ENCODE data around the gene FTO. TPM values are rescaled to one million over a fixed set of nuclear protein-coding genes. Genes with fewer than 3 reads are reported as not detected.

The FTO gene
- total RNA-seq, 2 experiments from 2014 or later = 48.6 to 53.2 TPM

DNA sequence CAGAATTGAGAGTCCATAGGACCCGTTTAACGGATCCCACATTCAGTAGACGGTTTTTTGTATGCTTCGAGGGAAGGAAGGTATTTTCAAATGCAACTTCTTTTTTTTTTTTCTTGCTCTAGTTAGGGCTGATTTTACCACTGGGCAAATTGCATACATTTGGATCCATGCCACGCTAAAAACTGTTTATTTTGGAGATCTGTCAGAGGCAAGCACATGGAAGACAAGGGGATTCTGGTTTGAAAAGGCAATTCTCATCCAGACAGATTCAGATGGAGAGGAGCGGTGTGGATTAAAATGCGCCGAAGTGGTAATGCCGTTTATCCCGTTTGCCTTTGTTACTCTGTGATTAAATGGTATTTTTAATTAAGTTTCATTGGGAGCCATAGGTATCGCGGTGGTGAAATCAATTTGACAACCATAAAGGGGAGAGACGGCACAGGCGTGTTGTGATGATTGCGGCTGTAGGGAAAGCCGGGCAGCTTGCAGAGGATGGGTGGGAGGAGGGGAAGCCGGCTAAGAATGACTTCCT, 412.2 kb downstream of the FTO start:
- H3K27me3 Mint-ChIP-seq = no peaks in the 10 kb centered on the region
- ChIA-PET POLR2A (no interaction called here), CTCF (interaction anchor here (2.0 kb wide), 1 partner anchor 13 kb away, joined by 5 read pairs; no protein-coding TSS in a partner anchor)

DNA sequence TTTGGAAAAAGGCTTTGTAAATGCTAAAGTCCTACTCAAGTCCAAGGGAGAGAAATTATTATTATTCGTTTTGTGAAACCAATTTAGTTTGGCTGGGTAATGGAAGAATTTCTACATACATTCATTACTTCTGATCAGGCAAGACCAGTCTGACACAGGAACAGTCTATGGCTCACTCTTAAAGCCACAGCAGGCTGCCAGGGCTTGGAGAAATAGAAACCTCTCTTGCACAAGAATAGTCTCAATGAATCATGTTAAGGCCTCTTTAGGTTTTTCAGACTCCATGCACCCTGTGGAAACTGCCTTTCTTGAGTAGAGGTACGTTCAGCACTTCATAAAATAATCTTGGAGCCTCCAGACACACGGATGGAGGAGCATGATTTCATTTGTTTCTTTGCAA, 414.9 kb downstream of the FTO start:
- H3K27ac Mint-ChIP-seq = no peak overlapping the region
- ATAC-seq = no peak
- no peak overlapping the region for H3K4me3 Mint-ChIP-seq
- intact Hi-C loops (cut with micrococcal nuclease) = no loop called here
- ChIA-PET CTCF (no interaction called here), POLR2A (no interaction called here)
- TF ChIP-seq, protein P1, sequence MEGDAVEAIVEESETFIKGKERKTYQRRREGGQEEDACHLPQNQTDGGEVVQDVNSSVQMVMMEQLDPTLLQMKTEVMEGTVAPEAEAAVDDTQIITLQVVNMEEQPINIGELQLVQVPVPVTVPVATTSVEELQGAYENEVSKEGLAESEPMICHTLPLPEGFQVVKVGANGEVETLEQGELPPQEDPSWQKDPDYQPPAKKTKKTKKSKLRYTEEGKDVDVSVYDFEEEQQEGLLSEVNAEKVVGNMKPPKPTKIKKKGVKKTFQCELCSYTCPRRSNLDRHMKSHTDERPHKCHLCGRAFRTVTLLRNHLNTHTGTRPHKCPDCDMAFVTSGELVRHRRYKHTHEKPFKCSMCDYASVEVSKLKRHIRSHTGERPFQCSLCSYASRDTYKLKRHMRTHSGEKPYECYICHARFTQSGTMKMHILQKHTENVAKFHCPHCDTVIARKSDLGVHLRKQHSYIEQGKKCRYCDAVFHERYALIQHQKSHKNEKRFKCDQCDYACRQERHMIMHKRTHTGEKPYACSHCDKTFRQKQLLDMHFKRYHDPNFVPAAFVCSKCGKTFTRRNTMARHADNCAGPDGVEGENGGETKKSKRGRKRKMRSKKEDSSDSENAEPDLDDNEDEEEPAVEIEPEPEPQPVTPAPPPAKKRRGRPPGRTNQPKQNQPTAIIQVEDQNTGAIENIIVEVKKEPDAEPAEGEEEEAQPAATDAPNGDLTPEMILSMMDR (IDR thresholded peaks at IDR 0.05) = no peak
- DNase-seq = no peak
- H3K36me3 Mint-ChIP-seq (ENCODE audit: low read depth) = peaks cover 20% of the 10 kb centered on the region
- H3K27me3 Mint-ChIP-seq = no peaks in the 10 kb centered on the region
- no peaks in the 10 kb centered on the region for H3K9me3 Mint-ChIP-seq
- no peaks in the 10 kb centered on the region for H3K4me1 Mint-ChIP-seq (ENCODE audit: low read depth)

More for the DNA sequence above, 412.2 kb downstream of the FTO start:
- DNase-seq (no peak), ATAC-seq (no peak)
- Mint-ChIP-seq H3K27ac (no peak overlapping the region), H3K4me1 (ENCODE audit: low read depth) (no peaks in the 10 kb centered on the region), H3K9me3 (no peaks in the 10 kb centered on the region), H3K4me3 (no peak overlapping the region), H3K36me3 (ENCODE audit: low read depth) (peaks cover 30% of the 10 kb centered on the region)
- TF ChIP-seq, protein P1 (IDR thresholded peaks at IDR 0.05) = no peak
- intact Hi-C loops (cut with micrococcal nuclease) = no loop called here

DNA sequence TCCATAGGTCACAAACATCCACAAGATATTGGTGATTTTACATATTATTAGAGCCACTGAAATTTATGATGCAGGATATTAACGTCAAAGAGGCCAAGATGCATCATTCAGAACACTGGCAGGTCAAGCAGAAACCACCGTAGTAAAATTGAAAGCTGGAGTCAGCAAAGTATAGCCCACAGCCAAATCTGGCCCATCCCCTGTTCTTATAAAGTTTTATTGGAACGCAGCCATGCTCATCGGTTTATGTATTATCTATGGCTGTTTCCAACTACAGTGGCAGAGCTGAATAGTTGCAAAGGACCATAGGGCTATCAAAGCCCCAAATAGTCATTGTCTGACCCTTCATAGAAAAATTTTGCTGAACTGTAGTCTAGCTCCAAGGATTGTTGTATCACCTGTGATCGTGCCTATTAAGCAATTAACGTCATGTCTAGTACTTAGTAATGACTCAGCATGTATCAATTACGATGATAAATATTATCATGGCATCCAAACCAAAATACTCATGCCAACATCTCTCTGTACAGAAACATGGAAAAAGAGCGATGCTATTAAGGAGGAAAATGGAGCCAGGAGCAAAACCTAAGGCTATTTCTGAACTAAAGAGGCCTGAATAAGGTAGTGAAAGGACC, 417.0 kb downstream of the FTO start:
- TF ChIP-seq, protein P1 (IDR thresholded peaks at IDR 0.05) = no peak
- CTCF ChIA-PET = no interaction called here
- ATAC-seq = no peak
- no peaks in the 10 kb centered on the region for H3K27me3 Mint-ChIP-seq
- no peak overlapping the region for H3K4me3 Mint-ChIP-seq
- H3K27ac Mint-ChIP-seq = no peak overlapping the region
- H3K36me3 Mint-ChIP-seq (ENCODE audit: low read depth) = peaks cover 9% of the 10 kb centered on the region
- no peaks in the 10 kb centered on the region for H3K4me1 Mint-ChIP-seq (ENCODE audit: low read depth)
- H3K9me3 Mint-ChIP-seq = no peaks in the 10 kb centered on the region
- DNase-seq = no peak
- POLR2A ChIA-PET = no interaction called here
- intact Hi-C loops (cut with micrococcal nuclease) = no loop called here

DNA sequence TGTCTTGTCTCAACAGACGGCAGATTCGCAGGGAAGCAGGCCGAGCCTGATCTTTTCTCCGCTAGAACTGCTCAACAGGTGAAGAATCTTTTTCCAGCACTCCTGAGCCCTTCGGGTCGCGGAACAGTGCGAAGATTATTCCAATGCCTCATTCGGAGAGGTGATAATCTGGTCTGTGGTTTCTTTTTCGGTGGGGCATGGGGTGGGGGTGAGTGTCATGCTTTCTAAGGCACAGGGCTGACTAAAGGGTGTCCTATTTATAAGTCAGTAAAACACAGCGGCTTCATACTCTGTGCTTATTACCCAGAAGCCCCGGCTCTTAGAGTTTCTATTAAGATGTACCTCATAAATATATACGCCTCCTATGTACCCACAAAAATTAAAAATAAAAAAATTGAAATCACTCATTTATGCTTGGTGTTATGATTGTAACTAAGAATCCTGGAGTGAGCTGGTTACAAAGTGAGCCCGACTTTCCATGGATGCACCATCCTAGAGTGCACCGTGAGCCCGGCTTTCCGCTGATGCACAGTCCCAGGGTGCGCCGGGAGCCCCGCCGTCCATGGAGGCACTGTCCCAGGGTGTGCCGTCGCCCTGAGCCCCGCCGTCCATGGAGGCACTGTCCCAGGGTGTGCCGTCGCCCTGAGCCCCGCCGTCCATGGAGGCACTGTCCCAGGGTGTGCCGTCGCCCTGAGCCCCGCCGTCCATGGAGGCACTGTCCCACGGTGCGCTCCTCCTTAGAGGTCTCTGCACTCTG, 417.8 kb downstream of the FTO start:
- CTCF ChIA-PET = no interaction called here
- Mint-ChIP-seq H3K27ac (no peak overlapping the region), H3K27me3 (no peaks in the 10 kb centered on the region), H3K9me3 (no peaks in the 10 kb centered on the region), H3K36me3 (ENCODE audit: low read depth) (peaks cover 6% of the 10 kb centered on the region), H3K4me1 (ENCODE audit: low read depth) (no peaks in the 10 kb centered on the region), H3K4me3 (no peak overlapping the region)
- ATAC-seq (no peak), DNase-seq (no peak)
- POLR2A ChIA-PET = no interaction called here
- intact Hi-C loops (cut with micrococcal nuclease) = no loop called here
- TF ChIP-seq, protein P1 (IDR thresholded peaks at IDR 0.05) = no peak

DNA sequence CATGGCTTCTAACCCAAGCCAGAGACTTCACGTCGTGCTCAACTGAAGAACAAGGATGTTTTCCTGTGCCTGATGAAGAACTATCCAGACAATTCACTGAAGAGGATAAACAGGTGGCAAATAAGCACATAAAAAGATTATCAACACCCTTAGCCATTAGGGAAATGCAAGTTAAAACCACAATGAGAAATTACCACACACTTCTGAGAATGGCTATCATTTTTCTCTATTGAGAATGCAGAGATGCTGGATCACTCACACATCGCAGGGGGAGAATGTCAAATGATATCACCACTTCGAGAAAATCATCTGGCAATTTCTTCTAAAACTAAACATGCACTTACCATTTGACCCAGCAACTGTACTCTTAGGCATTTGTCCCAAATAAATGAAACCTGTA, 419.8 kb downstream of the FTO start:
- ChIA-PET CTCF (no interaction called here), POLR2A (no interaction called here)
- peaks cover 2% of the 10 kb centered on the region for H3K36me3 Mint-ChIP-seq (ENCODE audit: low read depth)
- DNase-seq (no peak), ATAC-seq (no peak)
- H3K27ac Mint-ChIP-seq = no peak overlapping the region
- H3K27me3 Mint-ChIP-seq = no peaks in the 10 kb centered on the region
- H3K9me3 Mint-ChIP-seq = no peaks in the 10 kb centered on the region
- H3K4me3 Mint-ChIP-seq = no peak overlapping the region
- intact Hi-C loops (cut with micrococcal nuclease) = no loop called here
- TF ChIP-seq, protein P1 (IDR thresholded peaks at IDR 0.05) = no peak
- H3K4me1 Mint-ChIP-seq (ENCODE audit: low read depth) = peaks cover 4% of the 10 kb centered on the region

All from activated CD8-positive, alpha-beta T cell treated with anti-CD3 and anti-CD28 coated beads for 36 hours (primary cell).